Measurements from ENCODE around the gene DNLZ.

DNA sequence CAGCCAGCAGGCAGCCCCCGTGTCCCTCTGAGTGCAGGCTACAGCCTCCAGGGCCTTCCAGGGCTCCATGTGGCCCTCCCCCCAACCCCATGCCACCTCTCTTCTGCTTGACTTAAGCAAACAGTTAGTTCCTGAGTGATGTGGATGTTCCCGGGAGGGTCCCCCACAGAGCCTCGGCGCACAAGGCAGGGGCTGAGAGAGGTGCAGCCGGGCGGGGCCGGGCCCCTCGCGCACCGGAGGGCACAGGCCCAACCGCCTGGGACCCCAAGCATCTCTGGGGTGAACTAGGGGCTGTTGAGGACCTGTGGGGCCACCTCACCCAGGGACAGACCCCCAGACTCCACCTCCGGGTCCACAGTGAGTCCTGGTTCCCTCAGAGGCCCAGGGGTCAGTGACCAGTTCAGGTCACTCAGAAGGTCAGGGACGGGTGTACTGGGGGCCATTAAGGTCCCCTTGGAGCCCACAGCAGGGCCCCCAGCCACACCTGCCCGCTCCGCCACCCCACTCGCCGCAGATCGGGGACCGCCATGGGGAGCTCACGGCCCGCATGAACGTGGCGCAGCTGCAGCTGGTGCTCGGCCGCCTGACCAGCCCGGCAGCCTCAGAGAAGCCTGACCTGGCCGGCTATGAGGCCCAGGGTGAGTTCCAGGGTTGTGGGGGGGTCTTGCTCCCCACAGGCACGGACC is 23.0 kb downstream of the DNLZ start:
- TF ChIP-seq, protein P1, sequence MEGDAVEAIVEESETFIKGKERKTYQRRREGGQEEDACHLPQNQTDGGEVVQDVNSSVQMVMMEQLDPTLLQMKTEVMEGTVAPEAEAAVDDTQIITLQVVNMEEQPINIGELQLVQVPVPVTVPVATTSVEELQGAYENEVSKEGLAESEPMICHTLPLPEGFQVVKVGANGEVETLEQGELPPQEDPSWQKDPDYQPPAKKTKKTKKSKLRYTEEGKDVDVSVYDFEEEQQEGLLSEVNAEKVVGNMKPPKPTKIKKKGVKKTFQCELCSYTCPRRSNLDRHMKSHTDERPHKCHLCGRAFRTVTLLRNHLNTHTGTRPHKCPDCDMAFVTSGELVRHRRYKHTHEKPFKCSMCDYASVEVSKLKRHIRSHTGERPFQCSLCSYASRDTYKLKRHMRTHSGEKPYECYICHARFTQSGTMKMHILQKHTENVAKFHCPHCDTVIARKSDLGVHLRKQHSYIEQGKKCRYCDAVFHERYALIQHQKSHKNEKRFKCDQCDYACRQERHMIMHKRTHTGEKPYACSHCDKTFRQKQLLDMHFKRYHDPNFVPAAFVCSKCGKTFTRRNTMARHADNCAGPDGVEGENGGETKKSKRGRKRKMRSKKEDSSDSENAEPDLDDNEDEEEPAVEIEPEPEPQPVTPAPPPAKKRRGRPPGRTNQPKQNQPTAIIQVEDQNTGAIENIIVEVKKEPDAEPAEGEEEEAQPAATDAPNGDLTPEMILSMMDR (conservative IDR thresholded peaks at IDR 0.05 in 1 of 2, IDR thresholded peaks at IDR 0.05 in 1 of 2; ENCODE audit: low read depth in 1 of 2, low read length in 2 of 2): no peak
- no peak for TF ChIP-seq EZH2 (IDR thresholded peaks at IDR 0.05; ENCODE audit: low read length, missing control alignments)

Measured in fibroblast of lung (primary cell).